Body of pancreas (tissue), 4 donors: ENCODE data around the gene ATRAID. TPM values are rescaled to one million over a fixed set of nuclear protein-coding genes. Genes with fewer than 3 reads are reported as not detected.

ENCODE experiments used
- ATAC-seq: fragments of 150-250 bp; one replicate; pipeline ENCODE4 v1.9.1; 2016
- DNase-seq, 4 donors: peaks; one replicate each; pipeline ENCODE4 v3.0.0-alpha.2; 2019
- H3K27ac ChIP-seq, 4 donors: fragments of 200-600 bp; sonication (generic); 1 replicate in 3 of 4; 2 replicates in 1 of 4; pipeline versions ENCODE4 v1.5.1 to v1.6.1; 2016 to 2019; ENCODE audit warnings: mild to moderate bottlenecking in 1 of 4, mixed read lengths in 1 of 4, moderate library complexity in 1 of 4
- H3K27me3 ChIP-seq, 2 donors: fragments of 200-600 bp; sonication (generic); one replicate each; pipeline ENCODE4 v1.6.0; 2016; ENCODE audit warnings: mild to moderate bottlenecking in 1 of 2
- H3K36me3 ChIP-seq, 2 donors: fragments of 200-600 bp; sonication (generic); replicated peaks in 1 of 2; 2 replicates each; pipeline ENCODE4 v1.5.1; 2016; ENCODE audit warnings: low read depth in 2 of 2; ENCODE audit not compliant: insufficient read depth in 1 of 2
- H3K4me1 ChIP-seq: fragments of 200-600 bp; sonication (generic); one replicate; pipeline ENCODE4 v1.6.0; 2016
- H3K4me3 ChIP-seq, 2 donors: fragments of 200-600 bp; sonication (generic); 1 replicate in 1 of 2; 2 replicates in 1 of 2; pipeline ENCODE4 v1.5.1; 2016 to 2019
- H3K9me3 ChIP-seq, 3 donors: fragments of 200-600 bp; sonication (generic); 1 replicate in 2 of 3; 2 replicates in 1 of 3; pipeline ENCODE4 v1.5.1; 2016
- CTCF ChIP-seq, 7 experiments: fragments of 450-650 bp in 4 of 7; fragments of 200-600 bp in 3 of 7; sonication (generic) in 3 of 7; IDR thresholded peaks; one replicate each; pipeline ENCODE4 v1.5.1; 2016 to 2019; ENCODE audit warnings: antibody characterized with exemption in 7 of 7
- POLR2A ChIP-seq, 3 donors: fragments of 450-650 bp; IDR thresholded peaks; one replicate each; pipeline ENCODE4 v1.6.1; 2016; ENCODE audit warnings: antibody characterized with exemption in 3 of 3, mild to moderate bottlenecking in 2 of 3
- WGBS, 2 donors: methylation state at CpG; one replicate each; pipeline ENCODE4 v1.1.5; 2017; 5-methylcytosine and 5-hydroxymethylcytosine counted together
- intact Hi-C: fragments of 100-400 bp; cut with DNase I; formaldehyde crosslinking; loops from one replicate; pipeline ENCODE4 v1.15.1; 2023
- total RNA-seq, 2 donors: library from RNA; depleted of rRNA; stranded (reverse); fragments of >200 nt; gene quantifications; one replicate each; pipeline ENCODE4 v1.1.0, GENCODE V29; 2016

The ATRAID gene
- total RNA-seq, 2 donors from 2014 or later, result 69.2 to 75.0 TPM

GRCh38 chr2:27225526-27225925, 13.7 kb downstream of the ATRAID start:
- 92 to 95% methylated on average over 9 of the region's 9 CpGs for WGBS, 2 donors
- Histone ChIP-seq H3K27ac (no peak overlapping the region), H3K4me1 (no peaks in the 10 kb centered on the region), H3K9me3 (no peaks in the 10 kb centered on the region), H3K4me3 (no peak overlapping the region), H3K27me3 (no peaks in the 10 kb centered on the region), H3K36me3 (peaks cover 0 to 25% of the 10 kb centered on the region in 2 donors)
- ATAC-seq (no peak), DNase-seq (no peak)
- intact Hi-C loops, result no loop called here
- TF ChIP-seq POLR2A (IDR thresholded peaks at IDR 0.05) (no peak), CTCF (IDR thresholded peaks at IDR 0.05) (no peak)

- Histone ChIP-seq H3K27ac (no peak overlapping the region), H3K4me1 (no peaks in the 10 kb centered on the region), H3K4me3 (no peak overlapping the region), H3K9me3 (no peaks in the 10 kb centered on the region), H3K27me3 (no peaks in the 10 kb centered on the region), H3K36me3 (peaks cover 2 to 27% of the 10 kb centered on the region in 2 donors)
- TF ChIP-seq CTCF (IDR thresholded peaks at IDR 0.05) (no peak), POLR2A (IDR thresholded peaks at IDR 0.05) (no peak)
- ATAC-seq (no peak), DNase-seq (no peak)
- intact Hi-C loops, result no loop called here
- WGBS, 2 donors, result 64 to 69% methylated on average over 2 of the region's 2 CpGs
Observed at GRCh38 chr2:27227501-27227900, 15.7 kb downstream of the ATRAID start.

GRCh38 chr2:27231921-27232320, 20.1 kb downstream of the ATRAID start:
- WGBS, 2 donors, result 94 to 96% methylated on average over 13 of the region's 13 CpGs
- ATAC-seq (no peak), DNase-seq (no peak)
- Histone ChIP-seq H3K27me3 (no peaks in the 10 kb centered on the region), H3K4me1 (no peaks in the 10 kb centered on the region), H3K27ac (no peak overlapping the region), H3K4me3 (no peak overlapping the region), H3K9me3 (no peaks in the 10 kb centered on the region), H3K36me3 (peaks cover 14 to 40% of the 10 kb centered on the region in 2 donors)
- TF ChIP-seq CTCF (IDR thresholded peaks at IDR 0.05) (no peak), POLR2A (IDR thresholded peaks at IDR 0.05) (no peak)
- intact Hi-C loops, result no loop called here

- Histone ChIP-seq H3K4me1 (no peaks in the 10 kb centered on the region), H3K4me3 (no peak overlapping the region), H3K9me3 (no peaks in the 10 kb centered on the region), H3K36me3 (peaks cover 14 to 42% of the 10 kb centered on the region in 2 donors), H3K27me3 (no peaks in the 10 kb centered on the region), H3K27ac (no peak overlapping the region)
- ATAC-seq (no peak), DNase-seq (no peak)
- WGBS, 2 donors, result 89 to 100% methylated on average over 6 to 13 of the region's 14 CpGs
- no peak for TF ChIP-seq CTCF (IDR thresholded peaks at IDR 0.05)
- no peak for TF ChIP-seq POLR2A (IDR thresholded peaks at IDR 0.05)
- intact Hi-C loops, result no loop called here
Observed at GRCh38 chr2:27233341-27233740, 21.5 kb downstream of the ATRAID start.

- ATAC-seq (no peak), DNase-seq (no peak)
- Histone ChIP-seq H3K27me3 (no peaks in the 10 kb centered on the region), H3K4me1 (no peaks in the 10 kb centered on the region), H3K36me3 (peaks cover 21 to 58% of the 10 kb centered on the region in 2 donors), H3K4me3 (no peak overlapping the region), H3K9me3 (no peaks in the 10 kb centered on the region), H3K27ac (no peak overlapping the region)
- intact Hi-C loops, result no loop called here
- 87 to 90% methylated on average over 9 to 12 of the region's 12 CpGs for WGBS, 2 donors
- TF ChIP-seq CTCF (IDR thresholded peaks at IDR 0.05) (no peak), POLR2A (IDR thresholded peaks at IDR 0.05) (no peak)
Observed at GRCh38 chr2:27236136-27236535, 24.3 kb downstream of the ATRAID start.
